ENCODE measurements around the gene AFF3. TPM values are rescaled to one million over a fixed set of nuclear protein-coding genes. Genes with fewer than 3 reads are reported as not detected.

AFF3 gene
- total RNA-seq, 6 experiments from 2014 or later: 1.3 to 7.3 (median 6.4) TPM

DNA sequence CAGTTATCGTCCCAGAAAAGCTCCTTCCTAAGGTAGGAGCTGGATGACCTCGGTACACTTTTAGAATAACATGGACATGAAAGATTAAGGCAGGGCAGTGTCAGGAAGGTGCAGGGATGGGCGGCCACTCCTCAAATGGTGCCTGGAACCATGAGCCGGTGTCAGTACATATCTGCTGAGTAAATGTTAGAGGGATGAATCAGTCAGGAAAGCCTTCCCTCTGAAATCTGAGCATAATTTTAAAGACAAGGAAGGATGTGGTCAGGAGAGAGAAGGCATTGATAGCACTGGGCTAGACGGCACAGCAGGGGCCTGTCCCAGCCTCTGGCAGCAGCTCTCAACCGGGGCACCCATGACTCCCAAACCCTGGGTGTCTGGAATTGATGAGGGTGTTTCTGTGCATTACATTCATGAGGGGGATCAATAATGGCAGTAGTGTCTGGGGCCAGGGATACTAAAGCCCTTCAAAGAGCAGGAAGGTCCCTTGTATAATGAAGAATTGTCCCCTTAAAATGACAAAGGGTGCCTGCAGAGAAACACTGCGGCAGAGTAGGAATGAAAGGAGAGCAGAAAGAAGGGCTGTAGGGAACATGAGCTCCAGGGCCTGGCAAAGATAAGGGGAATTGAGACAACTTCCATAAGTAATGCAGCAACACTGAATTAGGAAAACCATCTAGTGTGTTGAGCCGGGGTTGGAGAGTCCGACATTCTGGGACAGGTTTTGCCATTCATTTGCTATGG is 490.3 kb downstream of the AFF3 start:
- H3K4me3 ChIP-seq: no peak overlapping the region
- no peak for TF ChIP-seq POLR2A (IDR thresholded peaks at IDR 0.05)
- TF ChIP-seq, protein P1, sequence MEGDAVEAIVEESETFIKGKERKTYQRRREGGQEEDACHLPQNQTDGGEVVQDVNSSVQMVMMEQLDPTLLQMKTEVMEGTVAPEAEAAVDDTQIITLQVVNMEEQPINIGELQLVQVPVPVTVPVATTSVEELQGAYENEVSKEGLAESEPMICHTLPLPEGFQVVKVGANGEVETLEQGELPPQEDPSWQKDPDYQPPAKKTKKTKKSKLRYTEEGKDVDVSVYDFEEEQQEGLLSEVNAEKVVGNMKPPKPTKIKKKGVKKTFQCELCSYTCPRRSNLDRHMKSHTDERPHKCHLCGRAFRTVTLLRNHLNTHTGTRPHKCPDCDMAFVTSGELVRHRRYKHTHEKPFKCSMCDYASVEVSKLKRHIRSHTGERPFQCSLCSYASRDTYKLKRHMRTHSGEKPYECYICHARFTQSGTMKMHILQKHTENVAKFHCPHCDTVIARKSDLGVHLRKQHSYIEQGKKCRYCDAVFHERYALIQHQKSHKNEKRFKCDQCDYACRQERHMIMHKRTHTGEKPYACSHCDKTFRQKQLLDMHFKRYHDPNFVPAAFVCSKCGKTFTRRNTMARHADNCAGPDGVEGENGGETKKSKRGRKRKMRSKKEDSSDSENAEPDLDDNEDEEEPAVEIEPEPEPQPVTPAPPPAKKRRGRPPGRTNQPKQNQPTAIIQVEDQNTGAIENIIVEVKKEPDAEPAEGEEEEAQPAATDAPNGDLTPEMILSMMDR (IDR thresholded peaks at IDR 0.05): no peak
- no peaks in the 10 kb centered on the region for H3K4me1 ChIP-seq
- no peaks in the 10 kb centered on the region for H3K27me3 ChIP-seq
- H3K27ac ChIP-seq: no peak overlapping the region
- no peaks in the 10 kb centered on the region for H3K36me3 ChIP-seq
- intact Hi-C loops (cut with DNase I): no loop called here
- no peak for DNase-seq
- H3K9me3 ChIP-seq: no peaks in the 10 kb centered on the region
- WGBS (ENCODE audit: insufficient coverage, low coverage, low lambda C conversion rate, missing lambda C conversion rate): 95% methylated on average over 9 of the region's 9 CpGs
- ATAC-seq: no peak

DNA sequence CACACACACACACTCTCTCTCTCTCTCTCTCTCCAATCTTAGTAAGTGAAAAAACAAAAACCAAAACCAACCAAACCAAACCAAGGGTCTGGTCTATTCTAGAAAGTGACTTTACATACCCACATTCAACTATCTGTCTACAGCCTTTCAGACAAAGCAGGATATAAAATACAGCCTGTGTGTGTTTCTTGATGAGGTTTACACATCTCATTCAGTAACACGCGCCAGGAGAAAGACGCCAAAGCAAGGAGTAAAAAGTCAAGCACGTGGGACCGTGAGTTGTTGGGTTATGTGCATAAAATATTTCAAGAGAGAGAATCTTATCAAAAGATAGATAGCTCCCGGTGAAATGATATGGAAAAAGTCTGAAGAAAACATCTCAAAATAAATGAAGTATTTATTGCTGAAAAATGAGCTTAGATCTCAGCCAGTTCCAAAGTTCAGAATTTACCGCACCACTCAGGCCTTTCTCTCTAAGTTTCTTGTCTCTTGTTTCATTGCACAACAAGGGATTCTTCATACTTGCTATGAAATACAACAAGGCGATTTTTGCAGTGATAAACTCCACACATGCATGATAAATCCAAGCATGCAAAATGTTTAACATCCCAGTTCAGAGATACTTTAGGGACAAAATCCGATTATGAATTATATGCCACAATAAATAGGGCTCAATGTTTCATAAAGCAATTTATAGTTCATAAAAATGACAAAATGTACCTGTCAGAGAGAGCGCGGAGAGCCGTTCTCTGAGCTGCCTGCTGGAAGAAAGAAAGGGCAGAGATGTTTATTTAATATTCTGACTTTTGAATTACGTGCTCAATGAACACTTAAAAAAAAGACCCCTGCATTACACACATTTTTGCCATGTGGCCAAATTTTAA is 493.2 kb downstream of the AFF3 start:
- WGBS (ENCODE audit: insufficient coverage, low coverage, low lambda C conversion rate, missing lambda C conversion rate): 79% methylated on average over 13 of the region's 13 CpGs
- intact Hi-C loops (cut with DNase I): no loop called here

DNA sequence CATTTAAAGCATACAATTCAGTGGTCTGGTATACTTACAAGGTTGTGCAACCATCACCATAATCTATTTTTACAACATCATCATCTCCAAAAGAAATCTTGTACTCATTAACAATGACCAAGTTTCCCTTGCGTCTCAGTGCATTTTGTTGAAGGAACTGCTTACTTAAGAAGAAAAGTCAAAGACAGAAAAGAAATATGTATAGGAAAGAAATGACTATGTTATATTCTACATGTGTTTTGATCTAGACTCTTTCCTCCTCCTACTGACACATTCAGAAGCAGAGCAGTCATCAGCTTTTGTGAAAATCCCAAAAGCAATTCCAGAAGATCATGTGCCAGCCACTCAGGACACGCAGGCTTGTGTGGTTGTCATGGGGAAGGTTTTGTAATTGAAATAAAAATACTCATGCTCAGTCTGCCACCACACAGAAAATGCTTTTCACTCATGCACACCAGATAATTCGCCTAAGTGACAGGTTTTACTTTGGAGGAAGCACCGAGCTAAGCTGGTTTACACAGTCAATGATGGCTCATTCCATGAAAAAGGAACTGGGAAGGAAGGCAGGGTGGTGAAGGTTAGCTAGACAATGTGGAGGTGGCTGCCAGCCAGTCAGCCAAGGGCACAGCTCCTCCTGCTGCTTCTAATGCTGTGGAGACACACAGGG is 494.1 kb downstream of the AFF3 start:
- no peak overlapping the region for H3K4me3 ChIP-seq
- no peaks in the 10 kb centered on the region for H3K36me3 ChIP-seq
- no peak overlapping the region for H3K27ac ChIP-seq
- ATAC-seq: no peak
- no peak for TF ChIP-seq POLR2A (IDR thresholded peaks at IDR 0.05)
- TF ChIP-seq, protein P1 (IDR thresholded peaks at IDR 0.05): no peak
- WGBS (ENCODE audit: insufficient coverage, low coverage, low lambda C conversion rate, missing lambda C conversion rate): 52% methylated on average over 4 of the region's 4 CpGs
- no peak for DNase-seq
- H3K9me3 ChIP-seq: no peaks in the 10 kb centered on the region
- no peaks in the 10 kb centered on the region for H3K27me3 ChIP-seq
- H3K4me1 ChIP-seq: peaks cover 0 to 12% (median 0%) of the 10 kb centered on the region in 4 donors
- intact Hi-C loops (cut with DNase I): no loop called here

More for the DNA sequence above, 493.2 kb downstream of the AFF3 start:
- DNase-seq (no peak), ATAC-seq (no peak)
- H3K27me3 ChIP-seq: no peaks in the 10 kb centered on the region
- no peak overlapping the region for H3K4me3 ChIP-seq
- peaks cover 0 to 12% (median 0%) of the 10 kb centered on the region in 4 donors for H3K4me1 ChIP-seq
- no peak for TF ChIP-seq POLR2A (IDR thresholded peaks at IDR 0.05)
- TF ChIP-seq, protein P1 (IDR thresholded peaks at IDR 0.05): no peak
- H3K9me3 ChIP-seq: no peaks in the 10 kb centered on the region
- H3K36me3 ChIP-seq: no peaks in the 10 kb centered on the region
- no peak overlapping the region for H3K27ac ChIP-seq

DNA sequence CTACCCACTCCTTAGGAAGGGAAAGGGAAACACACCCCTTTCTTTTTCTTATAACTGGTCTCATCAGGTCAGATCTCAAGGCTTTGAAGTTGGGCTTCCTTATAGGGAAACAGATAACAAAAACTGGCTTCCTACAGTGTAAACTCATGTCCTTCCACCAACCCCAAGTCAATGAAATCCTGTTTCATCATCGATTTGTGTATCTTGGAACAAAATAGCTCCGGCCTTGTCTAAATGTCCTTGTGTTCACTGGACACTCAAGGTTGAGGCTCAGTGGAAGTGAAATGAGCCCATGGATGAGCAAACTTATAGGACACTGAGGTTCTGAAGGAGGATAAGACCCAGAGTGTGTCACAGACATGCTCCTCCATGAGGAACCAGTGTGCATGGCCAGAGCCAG is 496.4 kb downstream of the AFF3 start:
- H3K9me3 ChIP-seq: no peaks in the 10 kb centered on the region

More for the DNA sequence above, 496.4 kb downstream of the AFF3 start:
- Histone ChIP-seq H3K4me1 (peaks cover 0 to 12% (median 0%) of the 10 kb centered on the region in 4 donors), H3K27me3 (no peaks in the 10 kb centered on the region), H3K36me3 (no peaks in the 10 kb centered on the region), H3K27ac (no peak overlapping the region), H3K4me3 (no peak overlapping the region)
- no peak for DNase-seq
- TF ChIP-seq POLR2A (IDR thresholded peaks at IDR 0.05): no peak
- TF ChIP-seq, protein P1 (IDR thresholded peaks at IDR 0.05): no peak
- 41% methylated on average over 2 of the region's 2 CpGs for WGBS (ENCODE audit: insufficient coverage, low coverage, low lambda C conversion rate, missing lambda C conversion rate)
- ATAC-seq: peak; percentile 49 to 92 (median 63)
- intact Hi-C loops (cut with DNase I): no loop called here

Data from right lobe of liver (tissue), 6 donors.